Measurements from ENCODE around the gene LONRF3. TPM values are rescaled to one million over a fixed set of nuclear protein-coding genes. Genes with fewer than 3 reads are reported as not detected.
"Not testable (repeated sequence)": the region's sequence is repeated elsewhere in the genome, so short reads cannot be mapped to it uniquely, and the experiment has no call there.

The LONRF3 gene
- total RNA-seq, 1 donor: 0.36 TPM

- Histone ChIP-seq H3K4me3 (ENCODE audit: insufficient read depth, low read length) (no peak overlapping the region), H3K36me3 (ENCODE audit: insufficient read depth, low read length) (no peaks in the 10 kb centered on the region), H3K9me3 (ENCODE audit: low read depth, low read length) (no peaks in the 10 kb centered on the region), H3K27me3 (ENCODE audit: insufficient read depth, low read length) (peaks cover 3% of the 10 kb centered on the region), H2AFZ (ENCODE audit: low read length) (no peak overlapping the region), H3K4me1 (ENCODE audit: insufficient read depth, low read length) (no peaks in the 10 kb centered on the region), H3K4me2 (ENCODE audit: insufficient read depth, low read length) (no peak overlapping the region), H3K79me2 (ENCODE audit: insufficient read depth, low read length) (no peaks in the 10 kb centered on the region), H3K27ac (ENCODE audit: low read depth, low read length) (no peak overlapping the region), H4K20me1 (ENCODE audit: insufficient read depth, low read length) (no peaks in the 10 kb centered on the region)
- TF ChIP-seq CTCF (IDR thresholded peaks at IDR 0.05; ENCODE audit: extremely low read depth, low read depth, low read length): no peak
- no peak for DNase-seq (ENCODE audit: insufficient read length, low spot score, missing footprints)
Observed at GRCh38 chrX:118990512-118991227, 16.3 kb downstream of the LONRF3 start.

GRCh38 chrX:118992441-118993121 is 18.2 kb downstream of the LONRF3 start:
- not testable (repeated sequence) for H3K27ac ChIP-seq (ENCODE audit: low read depth, low read length); H3K79me2 ChIP-seq (ENCODE audit: insufficient read depth, low read length); H3K4me1 ChIP-seq (ENCODE audit: insufficient read depth, low read length); H3K36me3 ChIP-seq (ENCODE audit: insufficient read depth, low read length); H3K27me3 ChIP-seq (ENCODE audit: insufficient read depth, low read length); H2AFZ ChIP-seq (ENCODE audit: low read length); H3K4me3 ChIP-seq (ENCODE audit: insufficient read depth, low read length); H4K20me1 ChIP-seq (ENCODE audit: insufficient read depth, low read length); H3K4me2 ChIP-seq (ENCODE audit: insufficient read depth, low read length); H3K9me3 ChIP-seq (ENCODE audit: low read depth, low read length); DNase-seq (ENCODE audit: insufficient read length, low spot score, missing footprints)

DNA sequence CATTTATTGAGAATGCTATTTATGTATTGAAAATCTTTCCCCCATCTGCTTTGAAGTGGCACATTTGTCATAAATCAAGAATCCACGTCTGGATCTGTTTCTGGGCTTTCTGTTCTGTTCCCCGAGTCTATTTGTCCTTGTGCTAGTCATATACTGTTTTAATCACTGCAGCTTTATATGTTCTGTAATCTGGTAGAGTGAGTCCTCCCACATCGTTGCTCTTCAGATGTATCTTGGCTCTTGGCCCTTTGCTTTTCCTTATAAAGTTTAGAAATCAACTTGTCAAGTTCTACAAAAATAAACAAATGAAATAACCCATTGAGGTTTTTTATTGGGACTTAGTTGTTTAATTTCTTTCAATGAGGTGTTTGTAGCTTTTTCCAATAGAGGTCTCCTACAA is 29.0 kb downstream of the LONRF3 start:
- Histone ChIP-seq H2AFZ (ENCODE audit: low read length) (no peak overlapping the region), H4K20me1 (ENCODE audit: insufficient read depth, low read length) (no peaks in the 10 kb centered on the region)

DNA sequence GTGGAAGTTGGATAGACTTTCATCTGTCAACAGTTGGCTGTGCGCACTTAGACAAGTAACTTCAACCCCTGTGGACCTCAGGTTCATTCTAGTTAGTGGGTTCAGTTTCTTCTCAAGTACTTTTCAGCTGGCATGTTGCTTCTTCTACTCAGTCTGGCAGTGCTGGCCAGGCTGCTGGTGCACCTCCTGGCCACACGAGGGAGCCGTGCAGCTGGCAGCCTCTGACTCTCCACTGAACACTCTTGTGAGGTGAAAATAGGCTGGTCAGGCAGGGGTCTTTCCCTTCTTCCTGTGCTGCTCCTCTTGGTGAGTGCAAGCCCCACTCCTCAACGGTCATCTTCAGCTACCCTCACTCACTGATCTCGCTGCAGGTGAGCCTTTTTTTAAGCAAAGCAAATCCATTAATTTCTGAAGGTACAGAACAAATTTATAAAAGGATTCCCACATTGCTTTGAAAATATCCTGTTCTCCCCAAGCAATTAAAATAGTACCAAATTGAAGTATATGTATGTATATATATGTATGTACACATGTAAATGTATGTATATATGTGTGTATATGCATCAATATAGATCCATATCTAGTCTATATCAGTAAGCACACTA is 30.6 kb downstream of the LONRF3 start:
- no peaks in the 10 kb centered on the region for H4K20me1 ChIP-seq (ENCODE audit: insufficient read depth, low read length)
- TF ChIP-seq CTCF (IDR thresholded peaks at IDR 0.05; ENCODE audit: extremely low read depth, low read depth, low read length): peak; percentile 93
- peak; percentile 76 for DNase-seq (ENCODE audit: insufficient read length, low spot score, missing footprints)

More for the DNA sequence above, 29.0 kb downstream of the LONRF3 start:
- H3K27ac ChIP-seq (ENCODE audit: low read depth, low read length): no peak overlapping the region
- no peaks in the 10 kb centered on the region for H3K9me3 ChIP-seq (ENCODE audit: low read depth, low read length)
- H3K4me1 ChIP-seq (ENCODE audit: insufficient read depth, low read length): no peaks in the 10 kb centered on the region
- no peak for TF ChIP-seq CTCF (IDR thresholded peaks at IDR 0.05; ENCODE audit: extremely low read depth, low read depth, low read length)
- no peaks in the 10 kb centered on the region for H3K36me3 ChIP-seq (ENCODE audit: insufficient read depth, low read length)
- H3K4me2 ChIP-seq (ENCODE audit: insufficient read depth, low read length): no peak overlapping the region
- peaks cover 21% of the 10 kb centered on the region for H3K27me3 ChIP-seq (ENCODE audit: insufficient read depth, low read length)
- no peak overlapping the region for H3K4me3 ChIP-seq (ENCODE audit: insufficient read depth, low read length)
- no peak for DNase-seq (ENCODE audit: insufficient read length, low spot score, missing footprints)
- H3K79me2 ChIP-seq (ENCODE audit: insufficient read depth, low read length): no peaks in the 10 kb centered on the region

More for the DNA sequence above, 30.6 kb downstream of the LONRF3 start:
- Histone ChIP-seq H3K27me3 (ENCODE audit: insufficient read depth, low read length) (peaks cover 17% of the 10 kb centered on the region), H3K9me3 (ENCODE audit: low read depth, low read length) (no peaks in the 10 kb centered on the region), H3K27ac (ENCODE audit: low read depth, low read length) (no peak overlapping the region), H3K4me1 (ENCODE audit: insufficient read depth, low read length) (no peaks in the 10 kb centered on the region), H2AFZ (ENCODE audit: low read length) (no peak overlapping the region), H3K79me2 (ENCODE audit: insufficient read depth, low read length) (no peaks in the 10 kb centered on the region), H3K4me3 (ENCODE audit: insufficient read depth, low read length) (no peak overlapping the region), H3K36me3 (ENCODE audit: insufficient read depth, low read length) (no peaks in the 10 kb centered on the region), H3K4me2 (ENCODE audit: insufficient read depth, low read length) (no peak overlapping the region)
